BLaER1 (cell line): ENCODE data around the gene RASD2.

ENCODE experiments used
- H3K27ac ChIP-seq: shearing (Covaris generic); formaldehyde crosslinking; 2 replicates; pipeline ENCODE4 v1.8.1; 2022
- H3K27me3 ChIP-seq: shearing (Covaris generic); formaldehyde crosslinking; 2 replicates; pipeline ENCODE4 v1.8.1; 2022
- H3K36me3 ChIP-seq: shearing (Covaris generic); formaldehyde crosslinking; 2 replicates; pipeline ENCODE4 v1.8.1; 2022
- H3K4me1 ChIP-seq: shearing (Covaris generic); formaldehyde crosslinking; 2 replicates; pipeline ENCODE4 v1.8.1; 2022
- H3K4me2 ChIP-seq: shearing (Covaris generic); formaldehyde crosslinking; 2 replicates; pipeline ENCODE4 v1.8.1; 2022
- H3K4me3 ChIP-seq: shearing (Covaris generic); formaldehyde crosslinking; 2 replicates; pipeline ENCODE4 v1.8.1; 2022
- H3K9ac ChIP-seq: shearing (Covaris generic); formaldehyde crosslinking; 2 replicates; pipeline ENCODE4 v1.8.1; 2022
- H3K9me3 ChIP-seq: shearing (Covaris generic); formaldehyde crosslinking; 2 replicates; pipeline ENCODE4 v1.8.1; 2022
- H4K20me1 ChIP-seq: shearing (Covaris generic); formaldehyde crosslinking; 2 replicates; pipeline ENCODE4 v1.8.1; 2022
- Cebpa-rat ChIP-seq: shearing (Covaris generic); IDR thresholded peaks from 2 replicates; pipeline ENCODE4 v1.8.1; 2022

RASD2 gene

DNA sequence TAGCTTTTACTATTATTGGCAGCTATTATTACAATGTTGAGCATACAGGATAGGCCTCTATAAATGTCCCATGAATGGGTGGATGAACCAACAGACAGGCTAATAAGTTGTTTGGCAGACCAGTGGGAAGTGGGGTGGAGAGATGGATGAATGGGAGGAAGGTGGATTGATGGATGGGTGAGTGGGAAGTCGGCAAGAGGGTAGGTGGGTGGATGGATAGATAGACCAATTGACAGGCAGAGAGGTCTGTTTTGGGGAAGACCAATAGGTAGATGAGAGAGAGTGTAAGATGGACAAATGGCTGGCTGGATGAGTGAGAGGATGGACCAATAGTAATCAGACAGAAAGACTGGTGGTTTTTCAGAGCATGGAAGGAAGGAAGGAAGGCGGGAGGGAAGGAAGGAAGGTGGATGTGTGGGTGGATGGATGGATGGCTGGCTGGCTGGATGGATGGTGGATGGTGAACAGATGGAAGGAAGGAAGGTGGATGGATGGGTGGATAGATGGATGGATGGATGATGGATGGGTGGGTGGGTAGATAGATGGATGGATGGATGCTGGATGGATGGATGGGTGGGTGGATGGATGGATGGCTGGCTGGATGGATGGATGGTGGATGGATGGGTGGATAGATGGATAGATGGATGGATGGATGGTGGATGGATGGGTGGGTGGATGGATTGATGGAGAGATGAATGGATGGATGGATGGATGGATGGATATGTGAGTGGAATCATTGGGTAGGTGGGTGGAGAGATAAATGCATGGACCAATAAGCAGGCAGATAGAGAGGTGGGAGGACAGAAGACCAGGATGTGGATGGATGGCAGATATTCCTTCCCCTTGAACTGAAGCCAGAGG, 37.4 kb downstream of the RASD2 start:
- Histone ChIP-seq H3K4me3 (no peak overlapping the region), H4K20me1 (no peaks in the 10 kb centered on the region), H3K4me2 (peak overlapping the region; percentile 26; the same call in 1 of the 2 replicates), H3K9ac (no peak overlapping the region), H3K36me3 (no peaks in the 10 kb centered on the region), H3K4me1 (peaks cover 44% of the 10 kb centered on the region), H3K9me3 (no peaks in the 10 kb centered on the region), H3K27ac (no peak overlapping the region), H3K27me3 (no peaks in the 10 kb centered on the region)
- TF ChIP-seq Cebpa-rat: no peak

GRCh38 chr22:35578836-35579575, 38.4 kb downstream of the RASD2 start:
- no peak overlapping the region for H3K9ac ChIP-seq
- H3K9me3 ChIP-seq: no peaks in the 10 kb centered on the region
- H3K36me3 ChIP-seq: no peaks in the 10 kb centered on the region
- no peak overlapping the region for H3K27ac ChIP-seq
- no peak for TF ChIP-seq Cebpa-rat
- no peak overlapping the region for H3K4me3 ChIP-seq
- H4K20me1 ChIP-seq: no peaks in the 10 kb centered on the region
- peaks cover 43% of the 10 kb centered on the region for H3K4me1 ChIP-seq
- H3K4me2 ChIP-seq: peak overlapping the region; percentile 26; the same call in 1 of the 2 replicates
- no peaks in the 10 kb centered on the region for H3K27me3 ChIP-seq

DNA sequence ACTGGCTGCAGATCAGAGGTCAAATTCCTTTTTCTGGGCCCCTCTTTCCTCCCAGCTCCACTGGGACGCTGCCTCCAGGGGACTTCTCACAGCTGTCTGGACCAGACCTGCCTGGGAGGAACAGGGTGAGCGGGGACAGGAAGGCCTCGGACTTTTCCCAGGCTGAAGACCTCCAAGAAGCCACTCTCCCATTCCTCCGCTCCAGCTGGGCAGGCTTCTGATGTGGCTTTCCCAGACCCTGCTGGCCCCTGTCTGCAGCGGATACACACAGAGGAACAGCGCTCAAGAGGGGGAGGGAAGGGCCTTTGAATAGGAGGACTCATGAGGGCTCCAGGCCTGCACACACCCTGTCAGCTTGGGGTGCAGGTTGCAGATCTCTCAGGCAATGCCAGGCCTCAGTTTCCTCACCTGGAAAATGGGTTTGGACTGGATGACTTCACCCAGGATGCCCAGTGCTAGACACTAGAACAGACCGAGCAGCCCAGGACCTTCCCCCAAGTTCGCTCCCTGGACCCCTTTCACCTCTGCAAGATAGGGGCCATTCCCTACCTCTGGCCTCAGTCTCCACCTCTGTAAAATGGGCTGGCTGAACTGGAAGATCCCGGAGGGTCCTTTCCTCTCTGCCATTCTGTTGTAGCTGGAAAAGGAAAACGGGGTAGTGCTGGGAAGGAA, 39.9 kb downstream of the RASD2 start:
- H3K4me3 ChIP-seq: no peak overlapping the region
- H3K4me1 ChIP-seq: peaks cover 32% of the 10 kb centered on the region
- H3K36me3 ChIP-seq: no peaks in the 10 kb centered on the region
- H3K9ac ChIP-seq: no peak overlapping the region
- H3K27me3 ChIP-seq: no peaks in the 10 kb centered on the region
- no peaks in the 10 kb centered on the region for H4K20me1 ChIP-seq
- TF ChIP-seq Cebpa-rat: no peak
- no peaks in the 10 kb centered on the region for H3K9me3 ChIP-seq
- H3K4me2 ChIP-seq: 0 out of 2 replicates have a peak overlapping the region, but pooled peaks have one; percentile 7
- H3K27ac ChIP-seq: no peak overlapping the region

DNA sequence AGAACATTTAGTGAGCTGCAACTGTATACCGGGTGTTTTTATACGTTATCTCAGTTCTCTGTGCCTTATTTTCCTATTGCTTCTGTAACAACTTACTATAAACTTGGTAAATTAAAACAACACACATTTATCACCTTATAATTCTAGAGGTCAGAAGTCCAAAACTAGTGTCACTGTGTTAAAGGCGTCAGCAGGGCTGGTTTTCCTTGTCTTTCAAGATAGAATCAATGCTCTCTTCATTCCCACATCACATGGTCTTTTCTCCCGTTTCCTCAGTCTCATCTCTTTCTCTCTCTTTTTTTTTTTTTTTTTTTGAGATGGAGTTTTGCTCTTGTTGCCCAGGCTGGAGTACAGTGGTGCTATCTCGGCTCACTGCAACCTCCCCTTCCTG, 40.4 kb downstream of the RASD2 start:
- Histone ChIP-seq H3K4me3 (no peak overlapping the region), H3K9ac (no peak overlapping the region), H4K20me1 (no peaks in the 10 kb centered on the region), H3K4me1 (peaks cover 30% of the 10 kb centered on the region), H3K4me2 (no peak overlapping the region), H3K9me3 (no peaks in the 10 kb centered on the region), H3K27ac (no peak overlapping the region), H3K27me3 (no peaks in the 10 kb centered on the region), H3K36me3 (no peaks in the 10 kb centered on the region)
- no peak for TF ChIP-seq Cebpa-rat

DNA sequence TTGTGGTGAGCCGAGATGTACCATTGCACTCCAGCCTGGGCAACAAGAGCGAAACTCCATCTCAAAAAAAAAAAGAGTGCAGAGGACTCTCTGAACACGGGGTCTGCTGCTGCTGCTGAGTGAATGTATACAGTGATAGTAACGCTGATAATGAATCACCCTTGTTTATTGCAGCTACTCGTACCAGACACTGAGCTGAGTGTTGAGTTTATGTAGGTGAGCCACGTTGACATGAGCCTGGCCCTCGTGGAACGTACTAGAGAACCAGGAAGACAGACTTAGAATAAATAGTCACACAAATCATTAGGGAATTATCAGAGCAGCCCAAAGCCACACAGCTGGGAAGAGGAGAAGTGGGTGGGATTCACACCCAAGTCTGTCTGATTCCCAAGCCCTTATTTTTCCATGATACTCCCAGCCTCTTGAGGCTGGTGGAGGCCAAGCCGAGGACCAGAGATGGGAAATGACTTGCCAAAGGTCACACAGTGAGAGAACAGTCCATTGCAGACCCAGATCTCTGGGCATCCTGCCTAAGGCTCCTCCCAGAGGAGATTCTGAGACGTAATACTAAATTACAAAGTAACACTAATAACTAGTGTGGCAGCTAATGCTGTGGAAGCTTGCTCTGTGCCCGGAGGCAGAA, 41.7 kb downstream of the RASD2 start:
- Histone ChIP-seq H3K4me2 (no peak overlapping the region), H3K4me3 (no peak overlapping the region), H3K27me3 (no peaks in the 10 kb centered on the region), H3K27ac (no peak overlapping the region), H3K4me1 (peaks cover 30% of the 10 kb centered on the region), H3K9me3 (no peaks in the 10 kb centered on the region), H3K36me3 (no peaks in the 10 kb centered on the region), H4K20me1 (no peaks in the 10 kb centered on the region), H3K9ac (no peak overlapping the region)
- no peak for TF ChIP-seq Cebpa-rat

GRCh38 chr22:35582861-35583670, 42.4 kb downstream of the RASD2 start:
- no peak overlapping the region for H3K9ac ChIP-seq
- H3K27ac ChIP-seq: no peak overlapping the region
- H4K20me1 ChIP-seq: no peaks in the 10 kb centered on the region
- no peaks in the 10 kb centered on the region for H3K9me3 ChIP-seq
- no peak for TF ChIP-seq Cebpa-rat
- H3K36me3 ChIP-seq: no peaks in the 10 kb centered on the region
- peaks cover 30% of the 10 kb centered on the region for H3K4me1 ChIP-seq
- no peaks in the 10 kb centered on the region for H3K27me3 ChIP-seq
- H3K4me3 ChIP-seq: no peak overlapping the region
- H3K4me2 ChIP-seq: no peak overlapping the region

DNA sequence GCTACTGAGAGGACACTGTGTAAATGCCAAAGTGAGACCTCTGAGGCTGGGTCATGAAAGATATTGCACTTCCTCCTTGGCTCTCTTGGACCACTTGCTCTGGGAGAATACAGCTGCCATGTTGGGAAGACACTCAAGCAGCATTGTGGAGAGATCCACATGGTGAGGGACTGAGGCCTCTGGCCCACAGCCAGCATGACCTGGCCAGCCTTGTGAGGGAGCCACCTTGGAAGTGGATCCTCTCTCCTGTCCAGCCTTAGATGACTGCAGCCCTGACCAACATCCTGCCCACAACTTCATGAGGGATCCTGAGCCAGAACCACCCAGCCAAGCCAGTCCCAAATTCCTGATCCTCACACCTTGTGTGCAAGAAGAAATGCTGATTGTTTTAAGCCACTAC, 46.1 kb downstream of the RASD2 start:
- Histone ChIP-seq H3K4me3 (no peak overlapping the region), H3K9me3 (no peaks in the 10 kb centered on the region), H4K20me1 (no peaks in the 10 kb centered on the region), H3K9ac (no peak overlapping the region), H3K27me3 (no peaks in the 10 kb centered on the region), H3K36me3 (no peaks in the 10 kb centered on the region), H3K4me2 (no peak overlapping the region), H3K4me1 (peaks cover 11% of the 10 kb centered on the region), H3K27ac (no peak overlapping the region)
- no peak for TF ChIP-seq Cebpa-rat

GRCh38 chr22:35587447-35587870, 46.8 kb downstream of the RASD2 start:
- H3K9ac ChIP-seq: no peak overlapping the region
- TF ChIP-seq Cebpa-rat: no peak
- H3K9me3 ChIP-seq: no peaks in the 10 kb centered on the region
- no peak overlapping the region for H3K27ac ChIP-seq
- no peaks in the 10 kb centered on the region for H4K20me1 ChIP-seq
- no peak overlapping the region for H3K4me3 ChIP-seq
- H3K4me2 ChIP-seq: no peak overlapping the region
- no peaks in the 10 kb centered on the region for H3K27me3 ChIP-seq
- H3K4me1 ChIP-seq: peaks cover 11% of the 10 kb centered on the region
- H3K36me3 ChIP-seq: no peaks in the 10 kb centered on the region

GRCh38 chr22:35587896-35588295, 47.3 kb downstream of the RASD2 start:
- Histone ChIP-seq H3K27ac (no peak overlapping the region), H3K9ac (no peak overlapping the region), H3K9me3 (no peaks in the 10 kb centered on the region), H3K4me3 (no peak overlapping the region), H3K36me3 (no peaks in the 10 kb centered on the region), H3K27me3 (no peaks in the 10 kb centered on the region), H4K20me1 (no peaks in the 10 kb centered on the region), H3K4me1 (peaks cover 8% of the 10 kb centered on the region), H3K4me2 (no peak overlapping the region)
- TF ChIP-seq Cebpa-rat: no peak
